ENCODE results near the gene MTRF1.
A peak's percentile ranks its signal among the peaks of the same experiment; 100 is the strongest.
"Not testable (repeated sequence)": the region's sequence is repeated elsewhere in the genome, so short reads cannot be mapped to it uniquely, and the experiment has no call there.

Gene MTRF1

DNA sequence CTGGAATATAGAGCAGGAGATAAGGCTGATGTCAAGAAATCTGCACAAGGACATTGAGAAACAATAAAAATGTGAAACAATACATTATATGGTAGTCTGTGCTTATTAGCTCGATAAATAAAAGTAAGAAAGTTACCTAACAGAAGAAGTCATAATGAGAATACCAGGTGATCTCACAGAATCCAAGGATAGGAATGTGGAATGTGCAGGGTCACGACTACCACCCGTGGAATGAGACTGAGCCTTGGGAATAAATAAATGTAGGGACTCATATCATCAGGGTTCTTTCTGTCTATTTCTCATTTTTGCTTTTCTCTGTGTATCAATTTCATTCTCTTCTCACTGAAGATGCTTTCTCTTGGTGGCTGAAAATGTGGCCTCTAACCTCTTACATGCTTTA lies 43.0 kb downstream of the MTRF1 start:
- no peak for DNase-seq

DNA sequence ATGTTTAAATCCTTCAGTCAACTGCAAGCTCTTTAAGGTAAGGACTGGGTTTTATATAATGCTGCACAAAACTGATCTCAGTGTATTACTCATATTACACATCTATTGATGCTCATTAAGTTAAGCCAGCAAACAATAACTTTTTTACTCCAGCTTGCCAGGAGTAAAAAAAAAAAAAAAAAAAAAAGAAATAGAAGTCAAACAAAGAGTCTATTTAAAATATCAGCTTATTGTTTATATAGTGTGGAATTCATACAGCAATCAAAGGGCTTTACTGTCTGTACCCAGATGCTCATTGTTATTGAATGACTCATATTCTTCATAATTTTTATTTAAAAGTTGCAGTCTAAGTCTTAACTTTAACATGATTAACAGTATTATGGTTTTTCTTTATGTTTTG lies 47.2 kb downstream of the MTRF1 start:
- no peak for DNase-seq

DNA sequence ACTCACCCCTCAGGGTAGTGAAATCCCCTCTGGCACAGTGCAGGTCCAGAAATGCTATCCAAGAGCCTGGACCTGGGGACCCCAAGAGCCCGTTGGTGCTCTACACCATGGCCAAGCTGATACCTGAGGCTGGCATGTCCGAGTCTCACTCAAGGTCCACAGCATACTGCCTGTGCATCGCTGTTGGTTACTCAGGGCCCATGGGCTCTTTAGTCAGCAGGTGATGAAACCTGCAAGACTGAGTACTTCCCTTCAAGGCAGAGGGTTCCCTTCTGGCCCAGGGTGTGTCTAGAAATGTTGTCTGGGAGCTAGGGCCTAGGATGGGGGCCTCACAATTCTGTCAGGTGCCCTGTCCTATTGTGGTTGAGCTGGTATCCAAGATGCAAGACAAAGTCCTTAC lies 49.5 kb downstream of the MTRF1 start:
- no peak for DNase-seq

DNA sequence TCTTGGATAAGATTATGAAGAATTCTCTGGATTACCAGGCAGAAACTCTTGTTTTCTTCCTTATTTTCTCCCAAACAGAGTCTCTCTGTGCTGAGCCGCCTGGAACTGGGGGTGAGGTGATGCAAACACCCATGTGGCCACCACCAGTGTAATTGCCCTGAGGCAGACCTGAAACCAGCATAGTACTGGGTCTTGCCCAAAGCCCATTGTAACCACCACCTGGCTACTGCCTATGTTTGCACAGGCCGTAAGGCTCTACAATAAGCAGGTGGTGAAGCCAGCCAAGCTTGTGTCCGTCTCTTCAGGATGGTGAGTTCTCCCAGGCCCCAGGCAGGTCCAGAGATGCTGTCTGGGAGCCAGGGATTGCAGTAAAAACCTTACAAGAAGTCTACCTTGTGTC lies 50.1 kb downstream of the MTRF1 start:
- DNase-seq: no peak

DNA sequence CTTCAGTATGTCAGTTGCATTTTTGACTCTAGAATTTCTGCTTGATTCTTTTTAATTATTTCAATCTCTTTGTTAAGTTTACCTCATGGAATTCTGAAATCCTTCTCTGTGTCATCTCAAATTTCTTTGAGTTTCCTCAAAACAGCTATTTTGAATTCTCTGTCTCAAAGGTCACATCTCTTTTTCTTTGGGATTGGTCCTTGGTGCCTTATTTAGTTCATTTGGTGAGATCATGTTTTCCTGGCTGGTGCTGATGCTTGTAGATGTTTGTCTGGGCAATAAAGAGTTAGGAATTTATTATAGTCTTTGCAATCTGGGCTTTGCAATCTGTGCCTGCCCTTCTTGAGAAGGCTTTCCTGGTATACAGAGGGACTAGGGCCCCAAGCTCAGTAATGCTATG lies 50.5 kb downstream of the MTRF1 start:
- DNase-seq: no peak

DNA sequence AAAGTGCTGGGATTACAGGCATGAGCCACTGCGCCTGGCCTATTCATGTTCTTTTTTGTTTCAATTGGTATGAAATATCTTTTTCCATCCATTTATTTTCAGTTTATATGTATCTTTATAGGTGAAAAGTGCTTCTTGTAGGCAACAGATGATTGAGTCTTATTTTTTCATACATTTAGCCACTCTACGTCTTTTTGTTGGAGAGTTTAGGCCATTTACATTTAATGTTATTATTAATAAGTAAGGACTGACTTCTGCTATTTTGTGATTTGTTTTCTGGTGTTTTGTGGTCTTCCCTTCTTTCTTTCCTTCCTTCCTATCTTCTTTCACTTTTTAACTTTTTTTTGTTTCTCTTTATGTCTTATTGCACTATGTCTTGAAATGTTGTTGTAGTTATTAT lies 52.3 kb downstream of the MTRF1 start:
- DNase-seq: no peak

DNA sequence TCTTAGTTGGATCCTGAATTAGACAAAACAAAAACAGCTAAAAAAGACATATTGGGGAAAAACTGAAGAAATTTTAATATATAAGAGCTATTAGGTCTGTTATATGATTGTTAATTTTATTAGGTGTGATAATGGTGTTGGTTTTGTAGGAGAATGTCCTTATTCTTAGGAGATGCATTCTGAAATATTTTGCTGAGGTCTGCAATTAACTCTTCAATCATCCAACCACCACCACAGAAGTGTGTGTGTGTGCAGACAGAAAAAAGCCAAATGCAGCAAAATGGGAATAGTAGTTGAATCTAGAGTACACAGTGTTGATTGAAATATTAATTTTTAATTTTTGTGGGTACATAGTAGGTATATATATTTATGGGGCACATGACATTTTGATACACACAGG lies 56.9 kb downstream of the MTRF1 start:
- DNase-seq: no peak

DNA sequence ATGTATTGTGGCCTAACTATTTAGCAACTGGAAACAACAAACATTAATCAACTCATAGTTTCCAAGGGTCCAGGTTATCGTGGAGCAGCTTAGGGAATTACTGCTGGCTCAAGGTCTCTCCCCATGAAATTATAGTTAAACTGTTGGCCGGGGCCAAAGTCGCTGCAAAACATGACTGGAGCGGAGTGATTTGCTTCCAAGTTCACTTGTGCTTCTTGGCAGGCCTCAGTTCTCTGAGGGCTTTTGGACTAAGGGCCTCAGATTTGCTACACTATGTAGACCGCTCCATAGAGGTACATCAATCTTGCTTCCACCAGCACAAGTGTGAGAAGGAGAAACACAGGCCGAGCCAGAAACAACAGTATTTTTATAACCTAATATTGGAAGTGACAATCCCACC lies 59.6 kb downstream of the MTRF1 start:
- no peak for DNase-seq

DNA sequence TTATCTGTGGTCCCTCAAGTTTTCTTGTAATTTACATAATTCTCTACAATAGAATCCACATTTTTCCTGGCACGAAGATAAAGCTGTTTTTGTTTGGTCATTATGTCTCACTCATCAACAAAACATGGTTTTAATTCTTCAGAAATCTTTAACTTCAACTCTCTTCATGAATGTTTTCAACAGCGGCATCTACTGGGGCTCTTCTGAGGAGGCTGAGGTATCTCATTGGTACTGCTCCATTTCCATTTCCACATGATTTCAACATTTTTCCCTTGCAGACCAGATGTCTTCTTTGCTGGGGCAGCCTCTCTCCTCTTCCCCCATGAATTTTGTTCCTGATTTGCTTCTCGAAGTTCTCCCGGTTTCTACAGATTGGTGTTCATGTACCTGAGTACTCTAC lies 63.2 kb downstream of the MTRF1 start:
- DNase-seq: no peak

DNA sequence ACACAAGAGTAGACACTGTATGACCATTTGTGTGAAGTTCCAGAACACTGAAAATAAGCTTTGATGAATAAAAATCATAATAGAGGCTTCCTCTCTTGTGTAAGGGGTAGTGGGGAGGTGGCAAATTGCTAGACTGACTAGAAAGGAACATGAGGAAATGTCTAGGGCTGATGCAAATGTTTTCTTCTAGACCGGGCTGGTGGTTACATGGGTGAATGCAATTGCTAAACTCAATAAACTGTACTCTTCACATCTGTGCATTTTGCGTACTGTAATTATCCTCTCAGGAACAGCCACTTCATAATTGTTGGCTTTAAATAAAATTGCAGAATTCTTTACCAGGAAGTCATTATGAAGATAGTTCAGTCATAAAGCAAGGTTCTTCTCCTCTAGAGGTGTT lies 63.9 kb downstream of the MTRF1 start:
- DNase-seq: no peak

DNA sequence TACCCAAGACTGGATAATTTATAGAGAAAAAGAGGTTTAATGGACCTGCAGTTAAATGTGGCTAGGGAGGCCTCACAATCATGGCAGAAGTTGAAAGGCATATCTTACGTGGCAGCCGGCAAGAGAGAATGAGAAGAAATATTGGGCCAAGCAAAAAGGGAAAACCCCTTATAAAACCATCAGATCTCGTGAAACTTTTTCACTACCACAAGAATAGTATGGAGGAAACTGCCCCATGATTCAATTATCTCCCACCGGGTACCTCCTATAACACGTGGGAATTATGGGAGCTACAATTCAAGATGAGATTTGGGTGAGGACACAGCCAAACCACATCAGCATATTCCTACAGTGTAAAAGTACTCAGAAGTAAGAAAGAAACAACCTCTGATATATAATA lies 64.3 kb downstream of the MTRF1 start:
- DNase-seq: no peak

DNA sequence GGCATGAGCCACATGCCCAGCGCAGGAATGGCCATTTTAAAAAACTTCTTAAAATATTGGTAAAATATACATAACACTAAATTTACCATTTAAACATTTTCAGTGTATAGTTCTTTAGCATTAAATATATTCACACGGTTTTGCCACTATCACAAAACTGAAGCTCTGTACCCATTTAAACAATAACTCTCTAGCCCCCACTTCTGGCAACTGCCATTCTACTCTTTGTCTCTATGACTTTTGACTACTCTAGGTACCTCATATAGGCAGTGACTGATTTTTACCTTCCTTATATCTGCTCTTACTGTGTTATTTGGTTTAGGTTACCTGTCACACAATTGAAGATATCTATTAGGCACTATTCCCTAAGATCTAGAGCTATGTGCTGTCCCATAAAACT lies 66.8 kb downstream of the MTRF1 start:
- no peak for DNase-seq

DNA sequence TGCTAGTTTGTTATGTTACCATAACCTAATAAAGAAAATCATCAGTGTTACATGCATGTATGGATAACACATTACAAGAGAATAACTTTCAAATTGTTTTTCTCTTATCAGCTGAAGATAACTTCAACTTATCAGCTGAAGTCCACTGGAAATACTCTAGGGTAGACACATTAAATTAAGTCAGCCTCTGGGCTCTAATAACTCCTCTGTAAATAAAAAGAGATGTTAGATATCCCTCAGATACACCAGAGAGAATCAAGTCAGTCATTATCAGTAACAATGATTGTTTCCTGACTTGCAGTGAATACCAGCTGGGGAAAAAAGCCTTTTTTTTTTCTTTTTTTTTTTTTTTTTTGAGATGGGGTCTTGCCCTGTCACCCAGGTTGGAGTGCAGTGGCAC lies 67.4 kb downstream of the MTRF1 start:
- no peak for DNase-seq

DNA sequence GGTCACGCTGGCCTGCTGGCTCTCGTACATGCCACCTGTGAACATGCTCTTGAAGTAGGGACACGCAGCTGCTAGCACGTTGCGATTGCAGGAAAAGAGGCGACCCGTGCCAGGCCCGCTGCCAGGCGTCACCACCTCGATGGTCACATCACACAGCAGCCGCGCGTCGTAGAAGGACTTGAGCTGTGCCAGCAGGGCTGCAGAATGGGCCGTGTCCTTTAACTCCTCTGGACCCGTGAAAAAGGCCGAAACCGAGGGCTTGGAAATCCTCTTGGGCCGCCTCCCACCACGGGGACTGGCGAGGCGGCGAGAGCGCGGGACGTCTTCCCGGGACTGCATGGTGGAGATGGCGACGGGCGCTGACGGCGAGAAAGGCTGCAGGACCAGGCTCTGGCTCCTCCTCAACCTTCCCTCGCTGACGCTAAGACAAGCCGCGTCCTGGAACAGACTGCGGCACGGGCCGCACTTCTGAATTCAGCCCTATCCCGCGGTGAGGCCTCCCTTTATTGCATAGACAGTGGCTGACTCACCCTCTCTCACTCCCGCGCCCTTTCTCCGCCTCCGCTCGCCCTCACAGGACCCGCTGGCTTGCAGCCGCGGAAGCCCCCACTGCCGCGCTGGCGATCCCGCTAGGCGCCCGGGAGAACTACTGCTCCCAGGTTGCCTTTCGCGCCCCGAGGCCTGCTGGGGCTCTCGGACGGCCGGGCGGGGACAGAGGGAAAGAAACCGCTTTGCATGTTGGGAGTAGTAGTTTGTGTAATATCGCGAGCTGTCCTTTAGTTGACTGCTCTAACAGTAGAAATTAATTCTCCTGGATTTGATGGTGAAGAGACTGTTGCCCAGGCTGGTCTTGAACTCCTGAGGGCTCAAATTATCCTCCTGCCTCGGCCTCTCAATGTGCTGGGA lies 69.2 kb downstream of the MTRF1 start, which contains the start of gene KBTBD7:
Gene KBTBD7, minus strand, starts transcription at position 651 of the 906 bp plus-strand sequence. Its CDS starts 312 bp downstream, at position 339.
- peak; percentile 95 for DNase-seq

DNA sequence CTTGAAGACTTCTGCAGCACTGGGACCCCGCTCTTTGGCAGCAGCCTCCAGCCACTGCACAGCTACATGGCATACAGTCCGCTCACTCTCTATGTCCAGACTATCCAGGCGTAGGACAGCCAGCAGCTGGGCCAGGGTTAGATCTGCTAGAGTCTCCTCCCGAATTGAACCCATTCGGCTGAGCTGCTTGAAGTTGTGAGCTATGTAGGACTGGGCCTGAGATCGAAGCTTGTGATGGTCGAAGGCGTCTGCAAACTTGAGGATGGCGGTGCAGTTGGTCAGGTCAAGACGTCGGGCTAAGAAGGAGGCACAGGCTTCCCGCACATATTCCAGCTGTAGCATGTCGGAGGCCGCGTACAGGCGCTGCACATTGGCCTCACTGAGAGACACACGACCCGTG lies 69.9 kb downstream of the MTRF1 start:
- DNase-seq: no peak

DNA sequence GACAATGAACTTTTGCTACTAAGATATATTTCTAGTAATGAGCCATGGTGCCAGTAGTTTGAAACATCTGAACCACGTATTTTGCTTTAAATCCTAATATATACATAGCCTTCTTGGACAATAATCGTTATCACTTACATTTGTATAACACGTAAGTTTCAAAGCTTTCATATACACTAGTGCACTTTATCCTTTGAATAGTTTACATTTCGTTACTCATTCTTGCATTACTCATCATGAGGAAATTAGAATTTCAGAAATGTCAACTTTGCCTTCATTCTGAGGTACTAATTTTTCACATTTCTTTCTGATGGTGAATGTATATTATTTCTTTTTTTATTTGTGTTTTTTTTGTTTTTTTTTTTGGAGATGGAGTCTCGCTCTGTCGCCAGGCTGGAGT lies 74.8 kb downstream of the MTRF1 start:
- DNase-seq: no peak

DNA sequence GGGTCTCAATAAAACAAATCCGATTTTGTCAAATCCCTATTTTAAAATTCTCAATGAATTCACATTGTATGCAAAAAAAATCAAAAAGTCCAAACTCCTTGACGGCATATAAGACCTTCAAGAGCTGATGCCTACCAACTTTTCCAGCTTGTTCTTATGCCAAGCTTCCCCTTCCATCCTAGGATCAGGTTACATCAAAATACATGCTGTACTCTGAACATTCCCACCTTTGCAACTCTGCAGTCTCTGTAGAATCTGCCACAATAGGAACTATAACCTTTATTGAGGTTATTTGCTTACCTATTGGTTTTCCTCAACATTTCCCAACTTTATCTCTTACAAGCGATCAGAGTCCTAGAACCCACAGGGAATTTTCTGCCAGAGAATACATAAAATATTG lies 76.9 kb downstream of the MTRF1 start:
- DNase-seq: no peak

DNA sequence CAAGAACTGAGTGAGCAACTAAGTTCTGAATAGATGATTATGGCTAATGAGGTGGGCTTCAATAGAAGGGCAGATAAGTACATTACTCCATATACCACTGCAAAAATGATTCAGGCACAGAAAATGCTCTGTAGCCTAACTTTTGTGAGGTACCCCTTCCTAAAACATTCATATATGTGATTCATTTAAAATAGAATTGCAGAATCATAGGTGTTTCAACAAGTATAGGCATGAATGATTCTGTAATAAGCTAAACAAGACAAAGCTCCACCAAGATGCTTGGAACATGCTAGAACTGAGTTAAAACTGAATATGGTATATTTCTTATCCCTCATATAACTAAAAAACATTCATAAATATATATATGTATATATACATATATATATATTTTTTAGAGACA lies 81.1 kb downstream of the MTRF1 start:
- DNase-seq: no peak

DNA sequence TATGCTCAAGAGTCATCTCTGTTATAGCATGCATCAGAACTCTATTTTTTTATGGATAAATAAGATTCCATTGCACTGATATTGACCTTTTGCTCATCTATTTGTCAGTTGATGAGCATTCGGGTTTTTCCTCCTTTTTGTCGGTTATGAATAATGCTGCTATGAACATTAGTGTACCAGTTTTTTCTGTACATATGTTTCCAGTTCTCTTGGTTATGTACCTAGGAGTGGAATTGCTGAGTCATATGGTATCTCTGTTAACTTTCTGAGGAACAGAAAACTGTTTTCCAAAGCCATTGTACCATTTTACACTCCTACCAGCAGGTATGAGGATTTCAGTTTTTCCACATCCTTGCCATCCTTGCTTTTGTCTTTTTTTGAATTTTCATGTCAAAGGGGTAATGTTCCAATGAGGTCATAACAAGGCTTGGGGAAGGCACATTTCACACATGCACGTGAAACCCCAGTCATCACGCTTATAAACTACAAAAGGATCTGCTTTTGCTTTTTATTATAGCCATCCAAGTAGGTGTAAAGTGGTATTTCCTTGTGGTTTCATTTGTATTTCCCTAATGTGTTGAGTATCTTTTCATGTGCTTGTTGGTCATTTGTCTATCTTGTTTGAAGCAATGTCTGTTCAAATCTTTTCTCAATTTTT lies 83.7 kb downstream of the MTRF1 start:
- no peak for DNase-seq

DNA sequence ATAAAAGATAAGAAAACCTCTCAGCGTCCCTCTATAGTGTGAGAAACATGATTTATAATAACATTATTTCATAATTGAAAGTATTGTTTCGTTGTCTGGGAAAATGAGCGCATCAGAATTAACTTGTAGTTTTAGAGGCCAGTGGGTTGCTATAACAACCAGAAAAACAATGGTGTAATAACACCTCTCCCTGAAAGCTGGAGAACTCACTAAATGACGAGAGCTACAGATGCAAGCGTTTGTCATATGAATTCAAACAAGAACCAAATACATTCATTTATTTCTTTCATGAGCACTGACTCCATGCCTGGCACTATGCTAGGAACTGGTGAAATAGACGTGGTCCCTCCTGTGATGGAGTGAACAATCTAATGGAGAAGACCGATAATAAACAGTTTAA lies 85.3 kb downstream of the MTRF1 start:
- no peak for DNase-seq

DNA sequence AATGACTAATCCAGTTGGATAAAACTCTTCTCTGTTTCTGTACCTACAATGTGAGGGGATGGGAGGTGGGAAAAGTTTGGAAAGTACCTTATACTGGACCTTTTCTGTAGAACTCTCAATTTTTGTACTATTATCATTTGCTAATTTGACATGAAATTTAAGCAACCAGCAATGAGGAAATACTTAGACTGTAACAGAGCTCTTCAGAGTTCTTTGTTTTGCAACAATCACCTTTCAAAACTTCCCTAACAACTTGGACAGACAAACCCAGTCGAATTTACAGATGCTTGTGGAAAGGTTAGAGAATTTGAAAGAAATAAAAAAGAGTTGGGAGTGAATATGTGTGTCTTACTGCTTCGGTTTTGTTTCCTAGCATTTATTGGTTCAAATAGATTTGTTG lies 85.8 kb downstream of the MTRF1 start:
- DNase-seq: no peak

DNA sequence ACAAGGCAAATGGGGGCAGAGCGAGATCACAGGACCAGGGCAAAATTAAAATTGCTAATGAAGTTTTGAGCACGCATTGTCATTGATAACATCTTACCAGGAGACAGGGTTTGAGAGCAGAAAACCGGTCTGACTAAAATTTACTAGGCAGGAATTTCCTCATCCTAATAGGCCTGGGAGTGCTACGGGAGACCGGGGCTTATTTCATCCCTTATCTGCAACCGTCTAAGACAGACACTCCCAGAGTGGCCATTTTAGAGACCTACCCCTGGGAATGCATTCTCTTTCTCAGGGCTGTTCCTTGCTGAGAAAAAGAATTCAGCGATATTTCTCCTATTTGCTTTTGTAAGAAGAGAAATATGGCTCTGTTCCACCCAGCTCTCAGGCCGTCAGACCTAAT lies 87.8 kb downstream of the MTRF1 start:
- DNase-seq: not testable (repeated sequence)
